ENCODE results near the gene SHOC2.

The SHOC2 gene

GRCh38 chr10:110967009-110967630 lies 47.7 kb downstream of the SHOC2 start:
- TF ChIP-seq, protein P1, sequence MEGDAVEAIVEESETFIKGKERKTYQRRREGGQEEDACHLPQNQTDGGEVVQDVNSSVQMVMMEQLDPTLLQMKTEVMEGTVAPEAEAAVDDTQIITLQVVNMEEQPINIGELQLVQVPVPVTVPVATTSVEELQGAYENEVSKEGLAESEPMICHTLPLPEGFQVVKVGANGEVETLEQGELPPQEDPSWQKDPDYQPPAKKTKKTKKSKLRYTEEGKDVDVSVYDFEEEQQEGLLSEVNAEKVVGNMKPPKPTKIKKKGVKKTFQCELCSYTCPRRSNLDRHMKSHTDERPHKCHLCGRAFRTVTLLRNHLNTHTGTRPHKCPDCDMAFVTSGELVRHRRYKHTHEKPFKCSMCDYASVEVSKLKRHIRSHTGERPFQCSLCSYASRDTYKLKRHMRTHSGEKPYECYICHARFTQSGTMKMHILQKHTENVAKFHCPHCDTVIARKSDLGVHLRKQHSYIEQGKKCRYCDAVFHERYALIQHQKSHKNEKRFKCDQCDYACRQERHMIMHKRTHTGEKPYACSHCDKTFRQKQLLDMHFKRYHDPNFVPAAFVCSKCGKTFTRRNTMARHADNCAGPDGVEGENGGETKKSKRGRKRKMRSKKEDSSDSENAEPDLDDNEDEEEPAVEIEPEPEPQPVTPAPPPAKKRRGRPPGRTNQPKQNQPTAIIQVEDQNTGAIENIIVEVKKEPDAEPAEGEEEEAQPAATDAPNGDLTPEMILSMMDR (IDR thresholded peaks at IDR 0.05): no peak

DNA sequence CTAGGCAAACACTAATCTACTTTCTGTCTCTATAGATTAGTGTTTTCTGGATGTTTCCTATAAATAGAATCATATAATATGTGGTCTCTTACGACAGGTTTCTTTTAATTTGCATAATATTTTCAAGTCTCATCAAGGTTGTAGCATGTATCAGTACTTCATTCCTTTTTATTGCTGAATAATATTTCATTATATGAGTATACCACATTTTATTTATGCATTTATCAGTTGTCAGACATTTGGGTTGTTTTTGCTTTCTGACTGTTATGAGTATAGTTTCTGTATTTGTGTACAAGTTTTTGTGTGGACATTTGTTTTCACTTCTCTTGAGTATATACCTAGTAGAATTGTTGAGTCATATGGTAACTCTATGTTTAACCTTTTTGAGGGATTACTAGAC lies 48.2 kb downstream of the SHOC2 start:
- TF ChIP-seq, protein P1 (IDR thresholded peaks at IDR 0.05): no peak

DNA sequence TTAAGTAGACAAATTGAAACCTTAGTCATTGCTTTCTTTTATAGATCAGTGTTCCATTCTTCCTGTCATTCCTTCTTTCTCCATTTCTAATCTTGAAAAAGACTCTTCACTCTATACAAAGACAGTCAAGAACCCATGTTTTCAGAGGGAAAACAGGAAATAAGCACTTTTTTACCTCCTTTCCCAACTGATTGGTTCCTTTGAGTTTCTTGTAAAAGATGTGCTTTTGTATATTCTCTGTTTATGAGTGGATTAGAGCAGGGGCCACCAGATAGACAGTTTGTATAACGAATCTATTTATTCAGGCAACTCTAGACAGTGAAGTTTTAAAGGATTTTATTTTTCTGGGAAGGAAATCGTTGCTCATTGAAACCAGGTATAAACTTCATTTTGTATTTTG lies 49.8 kb downstream of the SHOC2 start:
- TF ChIP-seq, protein P1 (IDR thresholded peaks at IDR 0.05): no peak

DNA sequence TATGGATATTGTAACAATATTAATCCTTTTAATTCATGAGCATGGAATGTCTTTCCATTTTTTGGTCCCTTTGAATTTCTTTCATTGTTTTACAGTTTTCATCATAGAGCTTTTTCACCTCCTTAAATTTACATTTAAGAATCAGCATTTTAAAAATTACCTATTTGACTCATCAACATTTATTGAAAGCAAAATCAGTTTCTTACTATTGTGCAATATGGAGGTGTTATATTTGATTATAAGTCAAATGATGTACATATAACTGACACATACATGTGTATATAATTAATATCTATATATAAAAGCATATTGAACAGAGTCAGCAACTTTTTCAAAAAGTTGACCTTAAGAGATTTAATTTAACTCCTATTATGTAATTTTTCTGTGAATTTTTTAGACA lies 52.2 kb downstream of the SHOC2 start:
- TF ChIP-seq, protein P1 (IDR thresholded peaks at IDR 0.05): no peak

DNA sequence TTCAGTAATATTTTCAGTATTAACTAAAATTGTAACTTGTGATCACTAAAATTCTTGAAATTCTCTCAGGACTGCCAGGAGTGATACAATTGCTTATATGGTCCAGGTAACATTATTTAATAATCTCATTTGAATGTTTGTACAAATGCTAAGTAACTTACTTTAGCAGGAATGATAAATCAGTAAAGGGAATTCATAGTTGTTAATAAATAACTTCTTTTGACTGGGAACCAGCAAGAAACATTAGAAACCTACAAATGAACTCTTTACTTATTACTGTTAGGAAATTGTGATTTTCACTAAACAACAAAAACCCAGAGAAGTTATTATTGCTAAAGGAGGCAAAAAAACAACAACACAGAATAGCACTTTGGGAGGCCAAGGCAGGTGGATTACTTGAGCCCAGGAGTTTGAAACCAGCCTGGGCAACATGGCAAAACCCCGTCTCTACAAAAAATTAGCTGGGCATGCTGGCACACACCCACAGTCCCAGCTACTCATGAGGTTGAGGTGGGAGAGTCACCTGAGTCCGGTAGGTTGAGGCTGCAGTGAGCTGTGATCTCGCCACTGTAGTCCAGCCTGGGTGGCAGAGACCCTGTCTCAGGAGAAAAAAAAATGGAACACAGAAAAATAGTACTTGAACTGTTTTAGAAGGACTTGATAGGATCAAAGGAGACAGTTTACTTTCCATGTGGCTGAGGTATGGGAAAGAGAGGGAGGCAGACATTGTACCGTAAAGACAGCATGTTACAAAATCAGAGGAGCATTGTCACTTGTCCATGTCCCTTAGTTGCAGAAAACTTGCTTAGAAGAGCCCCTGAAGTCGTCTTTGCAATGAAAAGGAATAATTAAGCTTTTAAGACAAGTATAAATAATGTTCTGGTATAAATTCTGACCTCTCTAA lies 53.1 kb downstream of the SHOC2 start:
- TF ChIP-seq, protein P1 (IDR thresholded peaks at IDR 0.05): no peak

GRCh38 chr10:110973400-110973799 lies 54.0 kb downstream of the SHOC2 start:
- TF ChIP-seq, protein P1 (IDR thresholded peaks at IDR 0.05): no peak

DNA sequence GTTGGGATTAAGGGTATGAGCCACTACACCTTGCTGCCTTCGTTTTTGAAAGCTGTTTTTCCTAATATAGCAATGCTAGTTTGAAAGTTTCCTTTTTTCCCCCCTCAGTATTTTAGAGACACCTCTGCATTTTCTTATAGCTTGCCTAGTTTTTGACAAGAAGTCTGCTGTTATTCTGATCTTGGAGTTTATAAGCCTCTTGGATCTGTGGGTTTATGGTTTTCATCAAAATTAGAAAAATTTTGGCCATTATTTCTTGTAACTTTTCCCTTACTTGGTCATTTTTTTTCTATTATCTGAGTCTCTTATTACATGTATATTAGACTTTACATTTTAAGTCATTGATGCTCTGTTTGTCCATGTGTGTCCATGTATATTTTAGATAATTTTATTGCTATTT lies 57.2 kb downstream of the SHOC2 start:
- TF ChIP-seq, protein P1 (IDR thresholded peaks at IDR 0.05): no peak

Data from LNCAP (cell line).